ENCODE results near the gene MUC5AC. TPM values are rescaled to one million over a fixed set of nuclear protein-coding genes. Genes with fewer than 3 reads are reported as not detected.
"Not testable (repeated sequence)": the region's sequence is repeated elsewhere in the genome, so short reads cannot be mapped to it uniquely, and the experiment has no call there.

Gene MUC5AC
- total and polyA plus RNA-seq, 2 experiments from 2014 or later = not detected

DNA sequence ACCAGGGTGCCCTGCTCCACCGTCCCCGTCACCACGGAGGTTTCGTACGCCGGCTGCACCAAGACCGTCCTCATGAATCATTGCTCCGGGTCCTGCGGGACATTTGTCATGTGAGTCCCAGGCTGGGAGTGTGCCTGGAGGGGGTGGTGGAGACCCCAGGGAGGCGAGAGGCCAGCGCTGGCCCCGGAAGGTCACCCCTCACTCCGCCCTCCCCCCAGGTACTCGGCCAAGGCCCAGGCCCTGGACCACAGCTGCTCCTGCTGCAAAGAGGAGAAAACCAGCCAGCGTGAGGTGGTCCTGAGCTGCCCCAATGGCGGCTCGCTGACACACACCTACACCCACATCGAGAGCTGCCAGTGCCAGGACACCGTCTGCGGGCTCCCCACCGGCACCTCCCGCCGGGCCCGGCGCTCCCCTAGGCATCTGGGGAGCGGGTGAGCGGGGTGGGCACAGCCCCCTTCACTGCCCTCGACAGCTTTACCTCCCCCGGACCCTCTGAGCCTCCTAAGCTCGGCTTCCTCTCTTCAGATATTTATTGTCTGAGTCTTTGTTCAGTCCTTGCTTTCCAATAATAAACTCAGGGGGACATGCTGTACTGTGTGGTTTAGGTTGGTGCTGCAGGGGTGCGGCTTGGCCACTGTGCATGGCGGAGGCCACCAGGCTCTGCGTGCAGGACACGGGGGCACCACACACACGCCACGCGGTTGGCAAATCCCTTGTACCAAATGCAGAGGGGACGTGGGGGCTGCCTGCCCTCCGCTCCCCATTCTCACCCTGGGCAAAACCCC, 47.6 kb upstream of the MUC5AC start:
- Histone ChIP-seq H3K9me2 (ENCODE audit: insufficient read depth) (no peaks in the 10 kb centered on the region), H3K9me3 (ENCODE audit: low read depth) (no peaks in the 10 kb centered on the region), H3K4me1 (ENCODE audit: insufficient read depth) (no peaks in the 10 kb centered on the region), H3K79me2 (ENCODE audit: insufficient read depth) (no peaks in the 10 kb centered on the region), H3K9ac (no peak overlapping the region), H3F3A (ENCODE audit: insufficient read depth) (no peaks in the 10 kb centered on the region), H3K36me3 (ENCODE audit: low read depth) (no peaks in the 10 kb centered on the region), H4K20me1 (ENCODE audit: insufficient read depth) (no peaks in the 10 kb centered on the region), H3K4me2 (ENCODE audit: unreplicated experiment) (no peak overlapping the region), H3K27me3 (replicated peaks; ENCODE audit: insufficient read depth) (peaks cover 9% of the 10 kb centered on the region), H2AFZ (no peak overlapping the region), H3K27ac (no peak overlapping the region), H3K4me3 (no peak overlapping the region)
- TF ChIP-seq EZH2phosphoT487 (IDR thresholded peaks at IDR 0.05; ENCODE audit: insufficient read depth, low read depth) (no peak), EZH2 (IDR thresholded peaks at IDR 0.05; ENCODE audit: insufficient read depth, poor library complexity, severe bottlenecking) (no peak)
- WGBS, 2 experiments (ENCODE audit: low coverage in 1 of 2, low lambda C conversion rate in 2 of 2, missing lambda C conversion rate in 2 of 2) = 59 to 62% methylated on average over 35 of the region's 39 CpGs
- in situ Hi-C loops (cut with MboI) = no loop called here
- DNase-seq = no peak

DNA sequence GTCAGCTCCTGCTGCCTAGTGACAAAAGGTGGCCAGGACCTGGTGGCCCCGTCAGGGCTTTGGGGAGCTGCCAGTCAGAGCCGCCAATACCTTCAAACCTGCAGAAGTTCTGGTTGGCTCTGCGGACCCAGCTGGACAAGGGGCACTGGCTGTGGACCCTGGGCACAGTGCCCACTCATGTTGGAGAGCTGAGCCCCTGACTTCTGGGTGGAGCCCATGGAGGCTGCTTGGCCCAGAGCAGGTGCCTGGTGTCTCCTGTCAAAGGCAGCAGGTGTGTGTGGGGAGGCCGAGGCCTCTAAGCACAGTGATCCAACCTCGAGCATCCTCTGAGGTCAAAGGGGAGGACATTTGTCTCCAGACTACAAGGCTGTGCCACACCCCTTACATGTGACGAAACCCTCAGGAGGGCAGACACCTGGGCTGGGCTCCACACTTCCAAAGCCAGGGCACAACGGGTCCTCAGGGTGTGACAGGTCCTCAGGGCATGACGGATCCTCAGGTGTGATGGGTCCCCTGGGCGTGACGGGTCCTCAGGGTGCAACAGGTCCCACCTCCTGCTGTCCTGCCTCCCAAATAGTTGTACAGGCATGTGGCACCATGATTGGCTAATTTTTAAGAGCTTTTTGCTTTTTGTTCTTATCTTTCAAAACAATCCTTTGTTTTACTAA, 46.1 kb upstream of the MUC5AC start:
- Histone ChIP-seq H3K9me3 (ENCODE audit: low read depth) (no peaks in the 10 kb centered on the region), H3K4me2 (ENCODE audit: unreplicated experiment) (no peak overlapping the region), H3K27ac (no peak overlapping the region), H3K9me2 (ENCODE audit: insufficient read depth) (no peaks in the 10 kb centered on the region), H3K36me3 (ENCODE audit: low read depth) (no peaks in the 10 kb centered on the region), H3K27me3 (replicated peaks; ENCODE audit: insufficient read depth) (peaks cover 9% of the 10 kb centered on the region), H2AFZ (no peak overlapping the region), H3F3A (ENCODE audit: insufficient read depth) (no peaks in the 10 kb centered on the region), H3K4me1 (ENCODE audit: insufficient read depth) (no peaks in the 10 kb centered on the region), H3K79me2 (ENCODE audit: insufficient read depth) (no peaks in the 10 kb centered on the region), H4K20me1 (ENCODE audit: insufficient read depth) (no peaks in the 10 kb centered on the region), H3K9ac (no peak overlapping the region), H3K4me3 (no peak overlapping the region)
- in situ Hi-C loops (cut with MboI) = no loop called here
- 47 to 58% methylated on average over 10 of the region's 10 CpGs for WGBS, 2 experiments (ENCODE audit: low coverage in 1 of 2, low lambda C conversion rate in 2 of 2, missing lambda C conversion rate in 2 of 2)
- DNase-seq = no peak
- no peak for TF ChIP-seq EZH2 (IDR thresholded peaks at IDR 0.05; ENCODE audit: insufficient read depth, poor library complexity, severe bottlenecking)
- no peak for TF ChIP-seq EZH2phosphoT487 (IDR thresholded peaks at IDR 0.05; ENCODE audit: insufficient read depth, low read depth)

DNA sequence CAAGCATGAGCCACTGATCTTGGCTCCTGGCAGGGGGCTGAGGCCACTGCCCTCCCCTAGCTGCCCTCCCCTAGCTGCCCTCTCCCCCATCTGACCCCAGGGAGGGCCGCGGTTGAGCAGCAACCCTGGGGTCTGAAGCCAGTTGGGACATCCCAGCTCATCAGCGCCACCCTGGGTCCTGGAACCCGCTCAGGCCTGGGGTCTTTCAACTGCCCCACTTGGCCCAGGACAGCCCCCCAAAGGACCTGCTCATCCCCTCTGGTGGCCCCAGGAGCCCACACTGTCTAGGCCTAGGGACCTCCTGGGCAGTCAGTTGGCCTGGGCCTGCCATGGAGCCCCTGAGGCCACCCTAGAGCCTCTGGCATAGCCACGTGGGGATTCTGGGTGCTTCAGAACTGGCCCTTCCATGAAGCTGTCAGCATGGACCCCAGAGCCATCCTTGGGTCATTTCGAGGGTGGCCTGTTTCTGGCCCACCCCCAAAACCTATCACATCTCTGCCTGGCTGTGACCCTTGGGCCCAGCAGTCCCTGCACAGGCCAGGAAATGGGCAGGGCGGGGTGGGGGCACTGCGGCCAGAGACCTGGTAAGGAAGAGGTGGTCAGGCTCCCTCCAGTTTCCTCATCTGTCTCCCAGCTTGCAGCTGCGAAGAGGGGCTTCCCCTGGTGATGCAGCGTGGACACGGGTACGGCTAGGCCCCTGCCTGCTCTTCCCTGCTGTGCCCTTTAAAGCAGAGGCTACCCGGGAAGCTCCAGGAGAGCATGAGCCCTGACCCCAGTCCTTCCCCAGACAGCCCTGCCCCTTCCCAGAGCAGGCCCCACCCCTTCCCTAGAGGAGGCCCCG, 45.2 kb upstream of the MUC5AC start:
- no peaks in the 10 kb centered on the region for H4K20me1 ChIP-seq (ENCODE audit: insufficient read depth)
- no peak overlapping the region for H3K4me3 ChIP-seq
- peaks cover 9% of the 10 kb centered on the region for H3K27me3 ChIP-seq (replicated peaks; ENCODE audit: insufficient read depth)
- no peak overlapping the region for H3K9ac ChIP-seq
- H3K4me2 ChIP-seq (ENCODE audit: unreplicated experiment) = no peak overlapping the region
- no peak overlapping the region for H3K27ac ChIP-seq
- TF ChIP-seq EZH2 (IDR thresholded peaks at IDR 0.05; ENCODE audit: insufficient read depth, poor library complexity, severe bottlenecking) (no peak), EZH2phosphoT487 (IDR thresholded peaks at IDR 0.05; ENCODE audit: insufficient read depth, low read depth) (no peak)
- no peaks in the 10 kb centered on the region for H3K36me3 ChIP-seq (ENCODE audit: low read depth)
- in situ Hi-C loops (cut with MboI) = no loop called here
- H3K4me1 ChIP-seq (ENCODE audit: insufficient read depth) = no peaks in the 10 kb centered on the region
- 76 to 79% methylated on average over 13 to 14 of the region's 14 CpGs for WGBS, 2 experiments (ENCODE audit: low coverage in 1 of 2, low lambda C conversion rate in 2 of 2, missing lambda C conversion rate in 2 of 2)
- H3F3A ChIP-seq (ENCODE audit: insufficient read depth) = no peaks in the 10 kb centered on the region
- no peak overlapping the region for H2AFZ ChIP-seq
- H3K79me2 ChIP-seq (ENCODE audit: insufficient read depth) = no peaks in the 10 kb centered on the region
- no peaks in the 10 kb centered on the region for H3K9me3 ChIP-seq (ENCODE audit: low read depth)
- no peaks in the 10 kb centered on the region for H3K9me2 ChIP-seq (ENCODE audit: insufficient read depth)
- DNase-seq = no peak

DNA sequence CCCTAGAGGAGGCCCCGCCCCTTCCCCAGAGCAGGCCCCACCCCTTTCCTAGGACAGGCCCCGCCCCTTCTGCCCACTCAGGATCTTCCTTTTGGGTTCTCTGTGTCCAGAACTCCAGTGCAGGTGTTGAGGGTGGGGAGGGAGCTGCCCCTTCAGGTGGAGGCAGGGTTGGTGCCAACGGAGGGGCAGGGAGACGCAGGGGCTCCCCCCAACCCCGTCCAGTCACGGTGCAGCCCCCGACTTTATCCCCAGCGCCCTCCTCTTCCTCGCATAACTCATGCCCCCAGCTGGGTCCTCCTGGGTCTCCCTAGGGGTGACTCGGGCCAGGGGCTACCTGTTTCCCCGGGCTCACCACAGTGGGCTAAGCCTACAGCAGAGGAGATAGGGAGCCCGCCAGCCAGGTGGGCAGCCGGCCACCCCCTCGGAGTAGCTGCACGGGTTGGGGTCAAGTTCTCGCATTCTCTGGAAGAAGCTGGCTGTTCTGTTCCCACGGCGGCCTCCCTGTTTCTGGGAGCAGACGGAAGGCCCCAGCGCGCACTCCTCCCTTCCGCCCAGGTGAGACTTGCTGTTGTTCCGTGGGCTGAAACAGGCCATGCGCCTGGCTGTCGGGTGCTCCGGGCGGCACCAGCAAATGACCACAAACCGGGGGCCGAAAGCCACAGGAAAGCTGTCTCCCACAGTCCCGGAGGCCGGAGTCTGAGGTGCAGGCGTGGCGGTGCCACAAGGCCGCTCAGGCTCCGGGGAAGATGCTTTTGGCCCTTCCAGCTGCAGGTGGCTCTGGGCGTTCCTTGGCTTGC, 44.1 kb upstream of the MUC5AC start:
- Histone ChIP-seq H3K27me3 (replicated peaks; ENCODE audit: insufficient read depth) (peaks cover under 1% of the 10 kb centered on the region; the same call in 1 of the 2 replicates), H3K4me3 (no peak overlapping the region), H3K79me2 (ENCODE audit: insufficient read depth) (no peaks in the 10 kb centered on the region), H4K20me1 (ENCODE audit: insufficient read depth) (no peaks in the 10 kb centered on the region), H3K9me3 (ENCODE audit: low read depth) (no peaks in the 10 kb centered on the region), H3K27ac (no peak overlapping the region), H3K4me1 (ENCODE audit: insufficient read depth) (no peaks in the 10 kb centered on the region), H3K36me3 (ENCODE audit: low read depth) (no peaks in the 10 kb centered on the region), H3F3A (ENCODE audit: insufficient read depth) (no peaks in the 10 kb centered on the region), H2AFZ (no peak overlapping the region), H3K9ac (no peak overlapping the region), H3K4me2 (ENCODE audit: unreplicated experiment) (no peak overlapping the region), H3K9me2 (ENCODE audit: insufficient read depth) (no peaks in the 10 kb centered on the region)
- WGBS, 2 experiments (ENCODE audit: low coverage in 1 of 2, low lambda C conversion rate in 2 of 2, missing lambda C conversion rate in 2 of 2) = 75 to 83% methylated on average over 30 to 36 of the region's 36 CpGs
- DNase-seq = no peak
- in situ Hi-C loops (cut with MboI) = no loop called here
- TF ChIP-seq EZH2 (IDR thresholded peaks at IDR 0.05; ENCODE audit: insufficient read depth, poor library complexity, severe bottlenecking) (no peak), EZH2phosphoT487 (IDR thresholded peaks at IDR 0.05; ENCODE audit: insufficient read depth, low read depth) (no peak)

DNA sequence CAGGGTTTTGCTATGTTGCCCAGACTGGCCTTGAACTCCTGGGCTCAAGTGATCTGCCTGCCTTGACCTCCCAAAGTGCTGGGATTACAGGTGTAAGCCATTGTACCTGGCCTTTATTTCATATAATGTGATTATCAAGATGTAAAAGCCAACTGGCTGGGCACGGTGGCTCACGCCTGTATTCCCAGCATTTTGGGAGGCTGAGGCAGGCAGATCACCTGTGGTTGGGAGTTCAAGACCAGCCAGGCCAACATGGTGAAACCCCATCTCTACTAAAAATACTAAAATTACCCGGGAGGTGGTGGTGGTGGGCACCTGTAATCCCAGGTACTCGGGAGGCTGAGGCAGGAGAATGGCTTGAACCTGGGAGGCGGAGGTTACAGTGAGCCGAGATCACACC, 42.5 kb upstream of the MUC5AC start:
- 85% methylated on average over 6 of the region's 6 CpGs for WGBS, 2 experiments (ENCODE audit: low coverage in 1 of 2, low lambda C conversion rate in 2 of 2, missing lambda C conversion rate in 2 of 2)
- DNase-seq = not testable (repeated sequence)

More for the DNA sequence above, 42.5 kb upstream of the MUC5AC start:
- H3K4me3 ChIP-seq; H3K27ac ChIP-seq; H3K36me3 ChIP-seq (ENCODE audit: low read depth); H3F3A ChIP-seq (ENCODE audit: insufficient read depth); in situ Hi-C loops (cut with MboI); H3K9me2 ChIP-seq (ENCODE audit: insufficient read depth); H3K4me1 ChIP-seq (ENCODE audit: insufficient read depth); H3K79me2 ChIP-seq (ENCODE audit: insufficient read depth); H3K9ac ChIP-seq; H3K9me3 ChIP-seq (ENCODE audit: low read depth); H4K20me1 ChIP-seq (ENCODE audit: insufficient read depth); H3K4me2 ChIP-seq (ENCODE audit: unreplicated experiment); H3K27me3 ChIP-seq (replicated peaks; ENCODE audit: insufficient read depth); H2AFZ ChIP-seq: not testable (repeated sequence)

All from GM23248 (cell line).